HepG2 (cell line): ENCODE results near the gene SLC6A9. TPM values are rescaled to one million over a fixed set of nuclear protein-coding genes. Genes with fewer than 3 reads are reported as not detected.
A peak's percentile ranks its signal among the peaks of the same experiment; 100 is the strongest.

Experiments
- CSRNP2 ChIP-seq: sonication (generic); formaldehyde crosslinking; conservative IDR thresholded peaks from 2 replicates; pipeline ENCODE4 v1.8.0; 2022; ENCODE audit warnings: low read depth, missing genetic modification reagents
- HNF4A ChIP-seq: sonication (generic); formaldehyde crosslinking; IDR thresholded peaks from 2 replicates; pipeline ENCODE4 v1.4.0; 2020; ENCODE audit warnings: missing genetic modification reagents
- HNF4G ChIP-seq, 2 experiments: sonication (generic) in 1 of 2; formaldehyde crosslinking in 1 of 2; IDR thresholded peaks; 2 replicates each; pipeline versions ENCODE4 v1.4.0 to v1.6.1; 2011 to 2020; ENCODE audit warnings: borderline replicate concordance in 2 of 2, low read depth in 2 of 2, mild to moderate bottlenecking in 2 of 2, low read length in 1 of 2, missing genetic modification reagents in 1 of 2, moderate library complexity in 1 of 2
- JUNB ChIP-seq: sonication (generic); formaldehyde crosslinking; IDR thresholded peaks from 2 replicates; pipeline ENCODE4 v1.8.0; 2022; ENCODE audit warnings: missing genetic modification reagents, mild to moderate bottlenecking, borderline replicate concordance
- POLR2G ChIP-seq: fragments of 200-400 bp; formaldehyde crosslinking; IDR thresholded peaks from 2 replicates; pipeline ENCODE4 v1.6.1; 2018; ENCODE audit warnings: mild to moderate bottlenecking, low read depth, low read length, moderate library complexity
- RBM22 ChIP-seq: fragments of 200-400 bp; formaldehyde crosslinking; optimal IDR thresholded peaks from 2 replicates; pipeline ENCODE3; 2017; ENCODE audit warnings: mild to moderate bottlenecking, low read length, moderate library complexity
- SAP130 ChIP-seq: IDR thresholded peaks from 2 replicates; pipeline ENCODE4 v1.6.1; 2016; ENCODE audit warnings: low read depth
- SNAPC2 ChIP-seq: sonication (generic); formaldehyde crosslinking; IDR thresholded peaks from 2 replicates; pipeline ENCODE4 v1.8.1; 2022; ENCODE audit warnings: mild to moderate bottlenecking, missing genetic modification reagents
- SNAPC5 ChIP-seq: sonication (generic); formaldehyde crosslinking; IDR thresholded peaks from 2 replicates; pipeline ENCODE4 v1.8.1; 2023; ENCODE audit warnings: mild to moderate bottlenecking, missing genetic modification reagents, borderline replicate concordance
- TOPORS ChIP-seq: sonication (generic); formaldehyde crosslinking; IDR thresholded peaks from 2 replicates; pipeline ENCODE4 v1.8.0; 2023; ENCODE audit warnings: mild to moderate bottlenecking, missing genetic modification reagents
- ZBTB8A ChIP-seq: sonication (generic); formaldehyde crosslinking; IDR thresholded peaks from 2 replicates; pipeline ENCODE4 v1.4.0; 2020; ENCODE audit warnings: mild to moderate bottlenecking, low read depth, missing genetic modification reagents, borderline replicate concordance
- ZNF142 ChIP-seq: sonication (generic); formaldehyde crosslinking; IDR thresholded peaks from 2 replicates; pipeline ENCODE4 v1.4.0; 2020; ENCODE audit warnings: missing genetic modification reagents
- ZNF18 ChIP-seq: sonication (generic); formaldehyde crosslinking; IDR thresholded peaks from 2 replicates; pipeline ENCODE4 v1.8.0; 2022; ENCODE audit warnings: mild to moderate bottlenecking, missing genetic modification reagents; ENCODE audit not compliant: insufficient replicate concordance
- ZNF549 ChIP-seq: sonication (generic); formaldehyde crosslinking; IDR thresholded peaks from 2 replicates; pipeline ENCODE4 v1.5.0; 2020; ENCODE audit warnings: missing genetic modification reagents
- ZNF558 ChIP-seq: sonication (generic); formaldehyde crosslinking; IDR thresholded peaks from 2 replicates; pipeline ENCODE4 v1.9.0; 2022; ENCODE audit warnings: mild to moderate bottlenecking, missing genetic modification reagents, borderline replicate concordance
- ZNF567 ChIP-seq: sonication (generic); formaldehyde crosslinking; IDR thresholded peaks from 2 replicates; pipeline ENCODE4 v1.8.1; 2023; ENCODE audit warnings: mild to moderate bottlenecking, missing genetic modification reagents, borderline replicate concordance
- ZNF710 ChIP-seq: sonication (generic); formaldehyde crosslinking; IDR thresholded peaks from 2 replicates; pipeline ENCODE4 v1.5.0; 2020; ENCODE audit warnings: mild to moderate bottlenecking, missing genetic modification reagents, borderline replicate concordance
- ZSCAN30 ChIP-seq: sonication (generic); formaldehyde crosslinking; IDR thresholded peaks from 2 replicates; pipeline ENCODE4 v1.5.0; 2020; ENCODE audit warnings: mild to moderate bottlenecking, missing genetic modification reagents
- polyA plus RNA-seq, 8 experiments: library from polyadenylated mRNA; depleted of rRNA in 3 of 8; stranded (reverse) in 7 of 8; unstranded in 1 of 8; fragments of >200 nt; fragmentation: Illumina TruSeq in 4 of 8; extraction: Trizol in 4 of 8; gene quantifications; 2 replicates each; pipeline versions ENCODE4 v1.2.1 to v1.2.3, GENCODE V29; 2011 to 2016; ENCODE audit warnings: low read depth in 4 of 8, missing spikeins in 1 of 8, mixed read lengths in 1 of 8; ENCODE audit not compliant: insufficient read depth in 1 of 8
- total RNA-seq, 5 experiments: library from RNA; depleted of rRNA; stranded (reverse); fragments of >200 nt; fragmentation: Illumina TruSeq; extraction: Trizol; gene quantifications; 2 replicates each; pipeline ENCODE4 v1.2.3, GENCODE V29; 2016; ENCODE audit warnings: low read depth in 1 of 5

The SLC6A9 gene
- total and polyA plus RNA-seq, 2 of the 13 experiments (the other 11 are each of a cell fraction or from before 2014, with no cell fraction given), result 8.5 to 9.9 TPM

- TF ChIP-seq ZNF18 (CRISPR knock-in tag) (peak; percentile 41), ZNF558 (no peak), HNF4G (IDR thresholded peaks at IDR 0.05; ENCODE audit: borderline replicate concordance, low read depth, low read length) (no peak), HNF4G (CRISPR knock-in tag; IDR thresholded peaks at IDR 0.05; ENCODE audit: borderline replicate concordance, low read depth) (no peak), TOPORS (0 out of 2 replicates have a peak, but pooled peaks have one; percentile 20), JUNB (CRISPR knock-in tag) (no peak), ZNF567 (CRISPR knock-in tag) (no peak), SAP130 (no peak), ZSCAN30 (peak; percentile 41; the same call in 1 of the 2 replicates), ZNF549 (no peak), HNF4A (no peak), ZBTB8A (CRISPR knock-in tag) (no peak), CSRNP2 (CRISPR knock-in tag) (no peak), ZNF142 (no peak), SNAPC5 (CRISPR knock-in tag) (no peak), ZNF710 (CRISPR knock-in tag) (0 out of 2 replicates have a peak, but pooled peaks have one; percentile 5), SNAPC2 (CRISPR knock-in tag) (no peak), RBM22 (peak; percentile 71), POLR2G (peak; percentile 69; the same call in 1 of the 2 replicates)
Observed at GRCh38 chr1:43991200-43991475, 40.1 kb downstream of the SLC6A9 start (continued).
